H1 (cell line): Measurements from ENCODE around the gene ZNF30. TPM values are rescaled to one million over a fixed set of nuclear protein-coding genes. Genes with fewer than 3 reads are reported as not detected.
A peak's percentile ranks its signal among the peaks of the same experiment; 100 is the strongest.

Experiments used
- CTCF ChIA-PET: fragments of 300-600 bp; sonication (Branson Sonifier 250); formaldehyde crosslinking; loops from one replicate; lab custom pipeline; 2021; ENCODE audit not compliant: partially characterized antibody; lab: Charles Lee
- POLR2A ChIA-PET: fragments of 300-600 bp; sonication (Branson Sonifier 250); formaldehyde crosslinking; loops from one replicate; lab custom pipeline; 2021; ENCODE audit warnings: inconsistent platforms; ENCODE audit not compliant: partially characterized antibody; lab: Charles Lee
- DNase-seq, 2 experiments: peaks; one replicate each; pipeline versions ENCODE4 v3.0.0 to v3.0.0-alpha.2; 2010 to 2022; ENCODE audit warnings: low spot score in 2 of 2, low read depth in 1 of 2, mixed read lengths in 1 of 2
- FAIRE-seq: peaks from 2 replicates; lab custom pipeline; 2011; peaks lifted over from hg19 to GRCh38; lab: Jason Lieb, UNC
- H2AFZ ChIP-seq: 2 replicates; pipeline ENCODE4 v1.8.1; 2012; ENCODE audit warnings: low read length, inconsistent platforms
- H2AK5ac ChIP-seq: 2 replicates; pipeline ENCODE4 v1.6.1; 2013; ENCODE audit warnings: low read depth, low read length
- H2BK120ac ChIP-seq: replicated peaks from 2 replicates; pipeline ENCODE3; 2013; ENCODE audit warnings: low read depth, low read length, inconsistent platforms
- H2BK12ac ChIP-seq: 2 replicates; pipeline ENCODE4 v1.6.1; 2013; ENCODE audit warnings: low read depth, low read length
- H2BK15ac ChIP-seq: 2 replicates; pipeline ENCODE4 v1.6.1; 2013; ENCODE audit warnings: low read length
- H2BK20ac ChIP-seq: 2 replicates; pipeline ENCODE4 v1.6.1; 2013; ENCODE audit warnings: low read length
- H2BK5ac ChIP-seq: 2 replicates; pipeline ENCODE4 v1.6.1; 2013; ENCODE audit warnings: low read depth, low read length
- H3K14ac ChIP-seq: 2 replicates; pipeline ENCODE4 v1.6.1; 2013; ENCODE audit warnings: inconsistent platforms; ENCODE audit not compliant: insufficient read length
- H3K18ac ChIP-seq: 2 replicates; pipeline ENCODE4 v1.6.1; 2013; ENCODE audit warnings: low read length; ENCODE audit errors: extremely low read depth
- H3K23ac ChIP-seq: 2 replicates; pipeline ENCODE4 v1.6.1; 2013; ENCODE audit warnings: inconsistent platforms; ENCODE audit not compliant: insufficient read length
- H3K23me2 ChIP-seq: 2 replicates; pipeline ENCODE4 v1.6.1; 2013; ENCODE audit warnings: low read depth, low read length
- H3K27ac ChIP-seq: 2 replicates; pipeline ENCODE4 v1.6.1; 2011; ENCODE audit warnings: low read depth, low read length, inconsistent platforms
- H3K27me3 ChIP-seq, 4 experiments: replicated peaks in 1 of 4; 1 replicate in 1 of 4; 2 replicates in 3 of 4; pipeline versions ENCODE4 v1.6.1 to v1.8.1; 2011 to 2013; ENCODE audit warnings: low read length in 3 of 4, mild to moderate bottlenecking in 3 of 4, inconsistent platforms in 2 of 4, mixed read lengths in 2 of 4, moderate library complexity in 1 of 4; ENCODE audit not compliant: control insufficient read depth in 3 of 4, insufficient read depth in 3 of 4; ENCODE audit errors: extremely low read depth in 1 of 4
- H3K36me3 ChIP-seq, 4 experiments: 2 replicates each; pipeline versions ENCODE4 v1.6.1 to v1.8.1; 2011 to 2013; ENCODE audit warnings: mild to moderate bottlenecking in 4 of 4, low read length in 3 of 4, moderate library complexity in 2 of 4, control low read depth in 1 of 4, inconsistent platforms in 1 of 4; ENCODE audit not compliant: insufficient read depth in 4 of 4, control insufficient read depth in 2 of 4
- H3K4ac ChIP-seq: replicated peaks from 2 replicates; pipeline ENCODE3; 2013; ENCODE audit warnings: low read length, low read depth, mixed read lengths, inconsistent platforms; ENCODE audit not compliant: insufficient read length
- H3K4me1 ChIP-seq, 4 experiments: replicated peaks in 1 of 4; 1 replicate in 1 of 4; 2 replicates in 3 of 4; pipeline versions ENCODE4 v1.6.1 to v1.8.1; 2011 to 2013; ENCODE audit warnings: low read length in 3 of 4, inconsistent platforms in 2 of 4, mixed read lengths in 1 of 4; ENCODE audit not compliant: insufficient read depth in 4 of 4, control insufficient read depth in 3 of 4
- H3K4me2 ChIP-seq, 2 experiments: 2 replicates each; pipeline versions ENCODE4 v1.6.1 to v1.8.1; 2011 to 2013; ENCODE audit warnings: low read depth in 2 of 2, low read length in 2 of 2, control low read depth in 1 of 2, inconsistent platforms in 1 of 2, mild to moderate bottlenecking in 1 of 2; ENCODE audit not compliant: insufficient read depth in 1 of 2
- H3K4me3 ChIP-seq, 4 experiments: fragments of 200-600, 300-600 bp in 1 of 4; sonication (generic), shearing (Covaris generic), sonication (Bioruptor Twin) in 1 of 4; 2 replicates each; pipeline versions ENCODE4 v1.5.1 to v1.8.1; 2011 to 2016; ENCODE audit warnings: low read length in 4 of 4, low read depth in 3 of 4, control low read depth in 2 of 4, inconsistent platforms in 2 of 4, mild to moderate bottlenecking in 2 of 4, mixed read lengths in 1 of 4, moderate library complexity in 1 of 4; ENCODE audit not compliant: insufficient read depth in 2 of 4; ENCODE audit errors: extremely low read depth in 1 of 4
- H3K56ac ChIP-seq: replicated peaks from 2 replicates; pipeline ENCODE3; 2013; ENCODE audit warnings: low read depth, mild to moderate bottlenecking, mixed read lengths, low read length, inconsistent platforms; ENCODE audit not compliant: insufficient read length
- H3K79me1 ChIP-seq: 2 replicates; pipeline ENCODE4 v1.6.1; 2013; ENCODE audit warnings: low read depth, low read length, control low read depth
- H3K79me2 ChIP-seq, 2 experiments: 2 replicates each; pipeline versions ENCODE4 v1.6.1 to v1.8.1; 2012 to 2013; ENCODE audit warnings: low read length in 2 of 2, mild to moderate bottlenecking in 2 of 2, inconsistent platforms in 1 of 2; ENCODE audit not compliant: insufficient read depth in 2 of 2, control insufficient read depth in 1 of 2
- H3K9ac ChIP-seq, 4 experiments: replicated peaks in 1 of 4; 1 replicate in 1 of 4; 2 replicates in 3 of 4; pipeline versions ENCODE4 v1.6.1 to v1.8.1; 2011 to 2013; ENCODE audit warnings: low read depth in 3 of 4, low read length in 3 of 4, control low read depth in 2 of 4, mild to moderate bottlenecking in 2 of 4, moderate library complexity in 2 of 4, inconsistent platforms in 1 of 4; ENCODE audit errors: extremely low read depth in 1 of 4
- H3K9me3 ChIP-seq, 2 experiments: 2 replicates each; pipeline versions ENCODE4 v1.6.1 to v1.8.1; 2012 to 2013; ENCODE audit warnings: mild to moderate bottlenecking in 2 of 2, moderate library complexity in 2 of 2, control low read depth in 1 of 2, inconsistent platforms in 1 of 2, low read depth in 1 of 2, low read length in 1 of 2, mixed read lengths in 1 of 2; ENCODE audit not compliant: insufficient read depth in 2 of 2
- H4K20me1 ChIP-seq, 2 experiments: replicated peaks in 1 of 2; 2 replicates each; pipeline versions ENCODE3 to v1.8.1; 2011 to 2013; ENCODE audit warnings: inconsistent platforms in 2 of 2, low read length in 2 of 2, mild to moderate bottlenecking in 1 of 2; ENCODE audit not compliant: insufficient read depth in 2 of 2, control insufficient read depth in 1 of 2
- H4K5ac ChIP-seq: 2 replicates; pipeline ENCODE4 v1.6.1; 2013; ENCODE audit warnings: low read length, low read depth, mixed read lengths, inconsistent platforms; ENCODE audit not compliant: insufficient read length
- H4K8ac ChIP-seq: 2 replicates; pipeline ENCODE4 v1.8.0; 2013; ENCODE audit warnings: mild to moderate bottlenecking, moderate library complexity, low read length, inconsistent platforms; ENCODE audit not compliant: insufficient read depth; ENCODE audit errors: extremely low read depth
- H4K91ac ChIP-seq: replicated peaks from 2 replicates; pipeline ENCODE3; 2013; ENCODE audit warnings: low read length, mixed read lengths, inconsistent platforms; ENCODE audit not compliant: insufficient read length
- ASH2L ChIP-seq: fragments of 200-600, 300-600 bp; sonication (generic); IDR thresholded peaks from one replicate; pipeline ENCODE4 v1.7.1; 2017; ENCODE audit warnings: low read length
- CREB1 ChIP-seq: IDR thresholded peaks from 2 replicates; pipeline ENCODE4 v1.6.1; 2012; ENCODE audit warnings: inconsistent platforms
- EZH2 ChIP-seq: fragments of 200-600 bp; sonication (generic); IDR thresholded peaks from 2 replicates; pipeline ENCODE4 v1.7.1; 2012; ENCODE audit warnings: low read depth, mild to moderate bottlenecking, moderate library complexity, low read length, inconsistent platforms; ENCODE audit not compliant: severe bottlenecking
- JUND ChIP-seq: IDR thresholded peaks from 2 replicates; pipeline ENCODE4 v1.6.1; 2011; ENCODE audit warnings: mild to moderate bottlenecking, improper control_type of control experiment, low read length
- RXRA ChIP-seq: IDR thresholded peaks from 2 replicates; pipeline ENCODE4 v1.6.1; 2011; ENCODE audit warnings: low read depth, mild to moderate bottlenecking, low read length, moderate library complexity; ENCODE audit not compliant: insufficient read depth
- SAP30 ChIP-seq: fragments of 300-600 bp; sonication (generic); IDR thresholded peaks from 2 replicates; pipeline ENCODE4 v1.7.1; 2012; ENCODE audit warnings: low read length, moderate library complexity, mild to moderate bottlenecking, inconsistent platforms; ENCODE audit not compliant: insufficient read depth, insufficient replicate concordance
- SIN3A ChIP-seq, 2 experiments: IDR thresholded peaks in 1 of 2; conservative IDR thresholded peaks in 1 of 2; 2 replicates each; pipeline ENCODE4 v1.6.1; 2011 to 2012; ENCODE audit warnings: low read length in 2 of 2, improper control_type of control experiment in 1 of 2, low read depth in 1 of 2, mild to moderate bottlenecking in 1 of 2
- SP1 ChIP-seq: IDR thresholded peaks from 2 replicates; pipeline ENCODE4 v1.6.1; 2011; ENCODE audit warnings: low read depth, low read length
- SP4 ChIP-seq: IDR thresholded peaks from 2 replicates; pipeline ENCODE4 v1.6.1; 2012; ENCODE audit warnings: low read length, inconsistent platforms
- TAF7 ChIP-seq: optimal IDR thresholded peaks from 2 replicates; pipeline ENCODE3; 2011; ENCODE audit warnings: low read depth, mild to moderate bottlenecking, inconsistent platforms, low read length, moderate library complexity, borderline replicate concordance
- TEAD4 ChIP-seq: IDR thresholded peaks from 2 replicates; pipeline ENCODE4 v1.6.1; 2012; ENCODE audit warnings: low read depth, low read length, inconsistent platforms, mixed read lengths
- WGBS, 2 experiments: shearing (Covaris generic) in 1 of 2; methylation state at CpG; one replicate each; pipeline versions ENCODE4 v1.1.6 to v1.1.7; 2013 to 2015; ENCODE audit warnings: low lambda C conversion rate in 2 of 2, mixed read lengths in 2 of 2, inconsistent platforms in 1 of 2, low coverage in 1 of 2, missing lambda C conversion rate in 1 of 2; ENCODE audit not compliant: insufficient replicate concordance in 2 of 2, insufficient coverage in 1 of 2, insufficient read length in 1 of 2; ENCODE audit errors: extremely low coverage in 1 of 2, missing lambda C conversion rate in 1 of 2; 5-methylcytosine and 5-hydroxymethylcytosine counted together
- polyA plus RNA-seq, 7 experiments: library from polyadenylated mRNA; depleted of rRNA in 3 of 7; stranded (reverse) in 5 of 7; unstranded in 2 of 7; fragments of >200 nt in 5 of 7; fragments of 200-250 nt in 2 of 7; gene quantifications; 1 replicate in 5 of 7; 2 replicates in 1 of 7; 4 replicates in 1 of 7; pipeline versions ENCODE4 v1.2.1 to v1.2.3, GENCODE V29; 2011 to 2013; ENCODE audit warnings: missing spikeins in 2 of 7, mixed read lengths in 2 of 7
- total RNA-seq: library from RNA; stranded (reverse); fragmentation: NEBNext Ultra II Directional; extraction: Animal tissue kit (Norgen Biotek cat#: 25700); gene quantifications from 2 replicates; pipeline ENCODE4 v1.2.1, GENCODE V29; 2021

The ZNF30 gene
- total and polyA plus RNA-seq, 2 of the 8 experiments (the other 6 are each of a cell fraction or from before 2014, with no cell fraction given), result 2.0 to 4.7 TPM

DNA sequence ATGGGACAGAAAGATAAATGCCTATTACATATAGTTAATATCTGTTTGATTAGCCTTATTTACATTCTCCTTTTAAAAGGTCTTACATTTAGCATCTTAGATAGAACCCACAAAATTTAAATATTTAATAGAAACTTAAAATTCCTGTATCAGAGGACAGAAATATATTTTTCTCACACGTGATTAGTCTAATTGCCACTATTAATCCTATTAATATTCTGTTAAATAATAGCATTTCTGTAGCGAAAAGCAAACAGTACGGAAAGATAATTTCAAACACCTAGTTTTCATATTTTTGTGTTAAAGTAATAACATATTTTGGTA, 380 bp upstream of the ZNF30 start:
- Histone ChIP-seq H3K27ac (no peak overlapping the region), H2AK5ac (no peak overlapping the region), H2BK20ac (no peak overlapping the region), H3K27me3 (no peaks in the 10 kb centered on the region), H2BK12ac (no peak overlapping the region), H4K20me1 (no peaks in the 10 kb centered on the region), H3K79me1 (no peaks in the 10 kb centered on the region), H4K5ac (no peak overlapping the region), H3K36me3 (no peaks in the 10 kb centered on the region), H2AFZ (no peak overlapping the region), H4K91ac (no peak overlapping the region), H3K9ac (no peak overlapping the region), H4K8ac (no peak overlapping the region), H2BK5ac (no peak overlapping the region), H3K23ac (no peak overlapping the region), H2BK120ac (no peak overlapping the region), H3K4me1 (no peaks in the 10 kb centered on the region), H3K9me3 (no peaks in the 10 kb centered on the region; a peak in 1 of 4 replicates), H3K4me3 (peak overlapping the region in 1 of 4 experiments; percentile 88; a peak in 1 of 8 replicates), H3K14ac (no peak overlapping the region), H3K18ac (no peak overlapping the region), H2BK15ac (no peak overlapping the region), H3K4ac (no peak overlapping the region), H3K23me2 (no peaks in the 10 kb centered on the region), H3K4me2 (peak overlapping the region in 1 of 2 experiments; percentile 58; a peak in 1 of 4 replicates), H3K56ac (no peak overlapping the region), H3K79me2 (no peaks in the 10 kb centered on the region)
- ChIA-PET CTCF (interaction anchor here (0.9 to 2.5 kb wide), 5 partner anchors 47 to 88 kb away, joined by 3 to 9 read pairs (median 3); no protein-coding TSS in a partner anchor), POLR2A (interaction anchor here (0.6 to 2.6 kb wide), 13 partner anchors 9 to 143 kb away, joined by 3 to 15 read pairs (median 4); partner anchors contain the start of gene GRAMD1A)
- 77% methylated on average over 3 of the region's 3 CpGs; no CpG with 5 or more reads in 1 of the 2 experiments for WGBS, 2 experiments
- no peak for FAIRE-seq
- TF ChIP-seq TAF7, result no peak
- TF ChIP-seq TEAD4, result no peak
- TF ChIP-seq SAP30, result no peak
- TF ChIP-seq SIN3A (conservative IDR thresholded peaks at IDR 0.05 in 1 of 2, IDR thresholded peaks at IDR 0.05 in 1 of 2; ENCODE audit: low read depth in 1 of 2, low read length in 2 of 2), result no peak
- no peak for TF ChIP-seq JUND
- TF ChIP-seq RXRA, result no peak
- TF ChIP-seq SP1, result no peak
- no peak for TF ChIP-seq SP4
- no peak for TF ChIP-seq CREB1
- no peak for TF ChIP-seq ASH2L
- no peak for TF ChIP-seq EZH2
- DNase-seq, result no peak
